Measurements from ENCODE around the gene PHC2. TPM values are rescaled to one million over a fixed set of nuclear protein-coding genes. Genes with fewer than 3 reads are reported as not detected.

The PHC2 gene
- total and polyA plus RNA-seq, 9 of the 15 experiments (the other 6 are each of a cell fraction or from before 2014, with no cell fraction given), result 3.1 to 67.6 (median 34.6) TPM

- TF ChIP-seq BACH1 (tag; IDR thresholded peaks at IDR 0.05) (peak; percentile 27; the same call in 1 of the 2 replicates), ZNF408 (CRISPR knock-in tag; IDR thresholded peaks at IDR 0.05; ENCODE audit: low read depth) (no peak), CREB5 (CRISPR knock-in tag; IDR thresholded peaks at IDR 0.05) (no peak), ATF1 (CRISPR knock-in tag; IDR thresholded peaks at IDR 0.05) (no peak), ATF1 (tag; IDR thresholded peaks at IDR 0.05) (peak; percentile 28; the same call in 1 of the 2 replicates), ADNP (tag; IDR thresholded peaks at IDR 0.05) (peak; percentile 71)
These were observed 33.8 kb downstream of the PHC2 start (continued) for GRCh38 chr1:33397125-33397506.

- POLR2A ChIA-PET, result interaction anchor here (0.6 to 1.0 kb wide), 3 partner anchors 40 to 578 kb away, joined by 3 to 4 read pairs (median 3); no protein-coding TSS in a partner anchor
- TF ChIP-seq GTF2E2 (tag; IDR thresholded peaks at IDR 0.05) (no peak), BMI1 (IDR thresholded peaks at IDR 0.05; ENCODE audit: low read length) (no peak), MAX (CRISPR knock-in tag; IDR thresholded peaks at IDR 0.05) (no peak), ZNF589 (CRISPR knock-in tag; IDR thresholded peaks at IDR 0.05; ENCODE audit: low read depth) (peak; percentile 89), ZNF699 (CRISPR knock-in tag; IDR thresholded peaks at IDR 0.05; ENCODE audit: insufficient replicate concordance) (no peak)
These were observed 34.4 kb downstream of the PHC2 start for GRCh38 chr1:33396188-33397124.

More at GRCh38 chr1:33396188-33397124, 34.4 kb downstream of the PHC2 start:
- Histone ChIP-seq H2AFZ (ENCODE audit: low read depth, low read length) (peak overlapping the region; percentile 77), H3K4me3 (no peak overlapping the region), H3K27me3 (ENCODE audit: control insufficient read depth in 2 of 2, insufficient read depth in 2 of 2, low read length in 2 of 2) (peaks cover 2 to 5% of the 10 kb centered on the region in 2 experiments; a peak in 1 of 5 replicates), H3K9me1 (ENCODE audit: control insufficient read depth, insufficient read depth, low read length) (no peaks in the 10 kb centered on the region), H3K27ac (ENCODE audit: extremely low read depth, low read depth, low read length) (peak overlapping the region; percentile 43), H3K9ac (ENCODE audit: insufficient read depth in 1 of 2, low read depth in 2 of 2, low read length in 2 of 2) (0 out of 4 replicates have a peak overlapping the region, but pooled peaks of 1 of the 2 experiments have one; percentile 0), H3K4me2 (ENCODE audit: insufficient read depth, low read length) (peak overlapping the region; percentile 57; the same call in 1 of the 2 replicates), H3K36me3 (ENCODE audit: control insufficient read depth, insufficient read depth, low read length) (no peaks in the 10 kb centered on the region), H3K9me3 (replicated peaks; ENCODE audit: control insufficient read depth, insufficient read depth, low read depth, low read length) (no peaks in the 10 kb centered on the region), H4K20me1 (replicated peaks; ENCODE audit: control insufficient read depth, insufficient read depth, low read length) (no peaks in the 10 kb centered on the region), H3K79me2 (ENCODE audit: control insufficient read depth, insufficient read depth, low read length) (no peaks in the 10 kb centered on the region), H3K4me1 (replicated peaks in 1 of 2; ENCODE audit: control insufficient read depth in 2 of 2, insufficient read depth in 2 of 2, low read length in 2 of 2) (peaks cover 5 to 25% of the 10 kb centered on the region in 2 experiments; a peak in 4 of 5 replicates)
- peak; percentile 99 for FAIRE-seq
- in situ Hi-C loops (cut with MboI), result no loop called here
- intact Hi-C loops (cut with micrococcal nuclease), result no loop called here
- WGBS (ENCODE audit: insufficient coverage, low coverage, missing lambda C conversion rate), result 11% methylated on average over 9 of the region's 10 CpGs
- peak; percentile 98 for ATAC-seq
- DNase-seq (ENCODE audit: extremely low read depth in 1 of 4, low spot score in 3 of 4), result peak; percentile 77 to 91 (median 82)
- no TSS peak for BruUV-seq (replicated peaks)
- CTCF ChIA-PET (ENCODE audit: low intra/inter-chr PET ratio), result no interaction called here

Data from K562 (cell line).